HPDE6-E6E7 (cell line): ENCODE results near the gene GAD2.

Source experiments
- DNase-seq: peaks from one replicate; pipeline ENCODE4 v3.0.0; 2011; ENCODE audit warnings: missing footprints; ENCODE audit errors: extremely low spot score

Gene GAD2

GRCh38 chr10:26222563-26222962, 6.0 kb downstream of the GAD2 start:
- no peak for DNase-seq

GRCh38 chr10:26225322-26225721, 8.7 kb downstream of the GAD2 start:
- DNase-seq = no peak

- DNase-seq = no peak
Measured at GRCh38 chr10:26227786-26228185, 11.2 kb downstream of the GAD2 start.

GRCh38 chr10:26232174-26232573, 15.6 kb downstream of the GAD2 start:
- DNase-seq = no peak

- no peak for DNase-seq
Measured at GRCh38 chr10:26235761-26236160, 19.2 kb downstream of the GAD2 start.

GRCh38 chr10:26238378-26238777, 21.8 kb downstream of the GAD2 start:
- DNase-seq = no peak

GRCh38 chr10:26242706-26243350, 26.3 kb downstream of the GAD2 start:
- DNase-seq = no peak

GRCh38 chr10:26243351-26243720, 26.8 kb downstream of the GAD2 start:
- no peak for DNase-seq

- DNase-seq = no peak
Measured at GRCh38 chr10:26249681-26250080, 33.1 kb downstream of the GAD2 start.

GRCh38 chr10:26251925-26252324, 35.4 kb downstream of the GAD2 start:
- no peak for DNase-seq

GRCh38 chr10:26254616-26255015, 38.0 kb downstream of the GAD2 start:
- no peak for DNase-seq

GRCh38 chr10:26259341-26259740, 42.8 kb downstream of the GAD2 start:
- DNase-seq = no peak

- no peak for DNase-seq
Measured at GRCh38 chr10:26269754-26270153, 53.2 kb downstream of the GAD2 start.

GRCh38 chr10:26274391-26274790, 57.8 kb downstream of the GAD2 start:
- DNase-seq = no peak

- no peak for DNase-seq
Measured at GRCh38 chr10:26278295-26278694, 61.7 kb downstream of the GAD2 start.

GRCh38 chr10:26290236-26290635, 73.7 kb downstream of the GAD2 start:
- no peak for DNase-seq

GRCh38 chr10:26291721-26292480, 75.3 kb downstream of the GAD2 start:
- DNase-seq = no peak

GRCh38 chr10:26296360-26296759, 79.8 kb downstream of the GAD2 start:
- no peak for DNase-seq

- DNase-seq = no peak
Measured at GRCh38 chr10:26300001-26300400, 83.4 kb downstream of the GAD2 start.

GRCh38 chr10:26303366-26303765, 86.8 kb downstream of the GAD2 start:
- DNase-seq = no peak

GRCh38 chr10:26310361-26310760, 93.8 kb downstream of the GAD2 start:
- DNase-seq = no peak

- DNase-seq = no peak
Measured at GRCh38 chr10:26311383-26311940, 94.9 kb downstream of the GAD2 start.
